ENCODE data around the gene GPR160. TPM values are rescaled to one million over a fixed set of nuclear protein-coding genes. Genes with fewer than 3 reads are reported as not detected.
"Not testable (repeated sequence)": the region's sequence is repeated elsewhere in the genome, so short reads cannot be mapped to it uniquely, and the experiment has no call there.

Gene GPR160
- total RNA-seq, 2 donors from 2014 or later: 0.75 to 0.96 TPM

GRCh38 chr3:170016057-170016456 is 21.7 kb upstream of the GPR160 start:
- Histone ChIP-seq H3K27me3 (no peaks in the 10 kb centered on the region), H3K36me3 (no peaks in the 10 kb centered on the region), H3K9me3 (no peaks in the 10 kb centered on the region), H3K27ac (no peak overlapping the region), H3K4me1 (no peaks in the 10 kb centered on the region), H3K4me3 (no peak overlapping the region)
- DNase-seq (ENCODE audit: low spot score): no peak
- no peak for TF ChIP-seq CTCF (IDR thresholded peaks at IDR 0.05)

- not testable (repeated sequence) for H3K4me1 ChIP-seq; DNase-seq (ENCODE audit: low spot score); H3K27ac ChIP-seq; H3K4me3 ChIP-seq; H3K9me3 ChIP-seq; H3K36me3 ChIP-seq; H3K27me3 ChIP-seq
These were observed 18.5 kb upstream of the GPR160 start for GRCh38 chr3:170019306-170019705.

DNA sequence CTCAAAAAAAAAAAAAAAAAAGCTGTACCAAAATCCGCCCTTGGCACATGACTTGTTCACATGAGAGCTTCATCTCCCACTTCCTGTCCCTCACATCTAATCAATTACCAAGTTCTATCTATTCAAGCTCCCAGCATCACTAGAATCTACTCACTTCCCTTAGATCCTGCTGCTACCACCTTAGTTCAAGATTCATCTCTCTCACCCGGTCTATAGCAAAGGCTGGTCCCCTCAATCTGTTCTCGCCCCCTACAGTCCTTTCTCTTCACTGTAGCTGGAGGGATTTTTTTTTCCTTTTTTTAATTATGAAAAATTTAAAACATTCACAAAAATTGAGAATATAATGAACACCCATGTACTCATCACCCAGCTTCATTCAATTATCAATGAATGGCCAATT is 16.7 kb upstream of the GPR160 start:
- TF ChIP-seq CTCF (IDR thresholded peaks at IDR 0.05): no peak
- Histone ChIP-seq H3K4me1 (no peaks in the 10 kb centered on the region), H3K4me3 (no peak overlapping the region), H3K27me3 (no peaks in the 10 kb centered on the region), H3K36me3 (no peaks in the 10 kb centered on the region), H3K9me3 (no peaks in the 10 kb centered on the region), H3K27ac (no peak overlapping the region)
- DNase-seq (ENCODE audit: low spot score): no peak

- H3K4me1 ChIP-seq: no peaks in the 10 kb centered on the region
- H3K36me3 ChIP-seq: no peaks in the 10 kb centered on the region
- TF ChIP-seq CTCF (IDR thresholded peaks at IDR 0.05): no peak
- no peaks in the 10 kb centered on the region for H3K9me3 ChIP-seq
- no peak overlapping the region for H3K27ac ChIP-seq
- H3K27me3 ChIP-seq: no peaks in the 10 kb centered on the region
- no peak overlapping the region for H3K4me3 ChIP-seq
- DNase-seq (ENCODE audit: low spot score): no peak
These were observed 15.5 kb upstream of the GPR160 start for GRCh38 chr3:170022336-170022735.

- Histone ChIP-seq H3K4me1 (no peaks in the 10 kb centered on the region), H3K36me3 (no peaks in the 10 kb centered on the region), H3K9me3 (no peaks in the 10 kb centered on the region), H3K4me3 (no peak overlapping the region), H3K27ac (no peak overlapping the region), H3K27me3 (no peaks in the 10 kb centered on the region)
- DNase-seq (ENCODE audit: low spot score): no peak
- no peak for TF ChIP-seq CTCF (IDR thresholded peaks at IDR 0.05)
These were observed 14.6 kb upstream of the GPR160 start for GRCh38 chr3:170023165-170023564.

DNA sequence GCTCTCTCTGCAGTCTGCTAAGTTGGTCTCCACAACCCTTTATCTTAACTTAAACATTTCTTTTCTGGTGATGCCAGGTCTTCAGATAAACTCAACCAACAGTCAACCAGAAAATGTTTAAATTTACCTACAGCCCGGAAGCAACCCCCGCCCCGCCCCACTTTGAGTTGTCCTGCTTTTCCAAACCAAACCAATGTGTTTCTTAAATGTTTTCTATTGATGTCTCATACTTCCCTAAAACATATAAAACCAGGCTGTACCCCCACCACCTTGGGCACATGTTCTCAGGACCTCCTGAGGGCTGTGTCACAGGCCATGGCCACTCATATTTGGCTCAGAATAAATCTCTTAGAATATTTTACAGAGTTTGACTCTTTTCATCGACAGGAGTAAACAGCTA is 13.2 kb upstream of the GPR160 start:
- no peaks in the 10 kb centered on the region for H3K4me1 ChIP-seq
- DNase-seq (ENCODE audit: low spot score): no peak
- no peak overlapping the region for H3K4me3 ChIP-seq
- no peak for TF ChIP-seq CTCF (IDR thresholded peaks at IDR 0.05)
- H3K27me3 ChIP-seq: no peaks in the 10 kb centered on the region
- no peaks in the 10 kb centered on the region for H3K9me3 ChIP-seq
- H3K27ac ChIP-seq: no peak overlapping the region
- no peaks in the 10 kb centered on the region for H3K36me3 ChIP-seq
